GM21381 (cell line): ENCODE data around the gene ZNF43.
"Not testable (repeated sequence)": the region's sequence is repeated elsewhere in the genome, so short reads cannot be mapped to it uniquely, and the experiment has no call there.

Experiments
- ATAC-seq: cut with Tn5 transposase; IDR thresholded peaks from one replicate; pipeline ENCODE4 v1.9.1; 2021; ENCODE audit warnings: mild to moderate bottlenecking, moderate library complexity; ENCODE audit not compliant: unreplicated experiment

Gene ZNF43

GRCh38 chr19:21812448-21812847 is 23.5 kb downstream of the ZNF43 start:
- no peak for ATAC-seq

- not testable (repeated sequence) for ATAC-seq
Observed at GRCh38 chr19:21808400-21809000, 27.5 kb downstream of the ZNF43 start.

- no peak for ATAC-seq
Observed at GRCh38 chr19:21789466-21790085, 46.4 kb downstream of the ZNF43 start.

- ATAC-seq: no peak
Observed at GRCh38 chr19:21786936-21787335, 49.0 kb downstream of the ZNF43 start.

- ATAC-seq: not testable (repeated sequence)
Observed at GRCh38 chr19:21775792-21776191, 60.2 kb downstream of the ZNF43 start.

GRCh38 chr19:21767065-21767800 is 68.7 kb downstream of the ZNF43 start, which contains the start of gene ZNF100:
Gene ZNF100, minus strand, starts transcription at chr19:21767579. Its CDS starts 150 bp downstream, at chr19:21767429.
- ATAC-seq: peak; percentile 90

GRCh38 chr19:21766705-21767064 is 69.3 kb downstream of the ZNF43 start:
- peak; percentile 13 for ATAC-seq

GRCh38 chr19:21765151-21765550 is 70.8 kb downstream of the ZNF43 start:
- ATAC-seq: no peak

GRCh38 chr19:21761547-21761946 is 74.4 kb downstream of the ZNF43 start:
- ATAC-seq: not testable (repeated sequence)

- no peak for ATAC-seq
Observed at GRCh38 chr19:21758296-21758695, 77.7 kb downstream of the ZNF43 start.

GRCh38 chr19:21755555-21755954 is 80.4 kb downstream of the ZNF43 start:
- not testable (repeated sequence) for ATAC-seq
